HCT116 (cell line): ENCODE data around the gene LRBA. TPM values are rescaled to one million over a fixed set of nuclear protein-coding genes. Genes with fewer than 3 reads are reported as not detected.

Experiments used
- ATAC-seq: fragments of 200-7000 bp; cut with Tn5 transposase; 2 replicates; pipeline ENCODE4 v1.9.1; 2020; ENCODE audit warnings: mild to moderate bottlenecking, moderate library complexity
- BruUV-seq: library from RNA; stranded (reverse); fragments of 400-500 nt; replicated peaks from 2 replicates; lab custom pipeline; 2021; lab: Mats Ljungman, UMichigan
- CTCF ChIA-PET: fragments of 300-600 bp; sonication (Branson Sonifier 250); formaldehyde crosslinking; loops from one replicate; lab custom pipeline; 2021; ENCODE audit warnings: antibody characterized with exemption; lab: Charles Lee
- POLR2A ChIA-PET: fragments of 300-600, 350-600 bp; sonication (Branson Sonifier 250); formaldehyde crosslinking; loops from one replicate; lab custom pipeline; 2021; ENCODE audit warnings: antibody characterized with exemption; lab: Charles Lee
- RAD21 ChIA-PET, 2 experiments: fragments of 300-600 bp; sonication (Branson Sonifier 250); formaldehyde crosslinking; loops; one replicate each; lab custom pipeline; 2023; ENCODE audit warnings: low total read pairs in 2 of 2; ENCODE audit not compliant: uncharacterized antibody in 2 of 2, unreplicated experiment in 2 of 2, low non-redundant PET in 1 of 2; lab: Charles Lee
- DNase-seq: peaks from one replicate; pipeline ENCODE4 v3.0.0-alpha.2; 2010; ENCODE audit warnings: low read depth, low spot score
- H2AFZ ChIP-seq: fragments of 200-600 bp; shearing (Covaris generic), sonication (generic); 2 replicates; pipeline ENCODE4 v1.6.1; 2017; ENCODE audit warnings: low read depth, mixed run types, mixed read lengths, antibody characterized with exemption, low read length; ENCODE audit not compliant: poor library complexity, severe bottlenecking
- H3K27ac ChIP-seq: 2 replicates; pipeline ENCODE4 v1.5.1; 2012; ENCODE audit warnings: low read depth, low read length
- H3K27me3 ChIP-seq: fragments of 200-600 bp; sonication (generic); 2 replicates; pipeline ENCODE4 v1.6.1; 2016; ENCODE audit warnings: mixed run types, low read length, mixed read lengths; ENCODE audit not compliant: insufficient read depth
- H3K36me3 ChIP-seq, 2 experiments: fragments of 200-500 bp in 1 of 2; fragments of 200-600 bp in 1 of 2; sonication (Bioruptor generic) in 1 of 2; sonication (generic) in 1 of 2; 2 replicates each; pipeline versions ENCODE4 v1.5.1 to v1.6.1; 2014 to 2016; ENCODE audit warnings: low read length in 2 of 2, inconsistent platforms in 1 of 2, mixed read lengths in 1 of 2, mixed run types in 1 of 2; ENCODE audit not compliant: insufficient read depth in 2 of 2, control insufficient read depth in 1 of 2
- H3K4me1 ChIP-seq, 2 experiments: fragments of 200-600 bp in 1 of 2; sonication (generic) in 1 of 2; 2 replicates each; pipeline versions ENCODE4 v1.5.1 to v1.6.1; 2012 to 2017; ENCODE audit warnings: low read length in 2 of 2, inconsistent platforms in 1 of 2, mild to moderate bottlenecking in 1 of 2, mixed read lengths in 1 of 2, mixed run types in 1 of 2, moderate library complexity in 1 of 2; ENCODE audit not compliant: insufficient read depth in 2 of 2, control insufficient read depth in 1 of 2
- H3K4me2 ChIP-seq: fragments of 200-600 bp; sonication (generic); 2 replicates; pipeline ENCODE4 v1.6.1; 2017; ENCODE audit warnings: mixed run types, low read length, mixed read lengths
- H3K4me3 ChIP-seq, 2 experiments: fragments of 200-600 bp in 1 of 2; sonication (generic) in 1 of 2; replicated peaks in 1 of 2; 2 replicates each; pipeline ENCODE4 v1.5.1; 2011 to 2016; ENCODE audit warnings: low read length in 2 of 2, control low read depth in 1 of 2, low read depth in 1 of 2, mild to moderate bottlenecking in 1 of 2, mixed read lengths in 1 of 2, mixed run types in 1 of 2
- H3K79me2 ChIP-seq: fragments of 200-600 bp; sonication (generic); 2 replicates; pipeline ENCODE4 v1.6.1; 2017; ENCODE audit warnings: mild to moderate bottlenecking, mixed run types, low read length, moderate library complexity, mixed read lengths; ENCODE audit not compliant: insufficient read depth
- H3K9ac ChIP-seq: fragments of 200-600 bp; sonication (generic); 2 replicates; pipeline ENCODE4 v1.6.1; 2016; ENCODE audit warnings: low read length, mixed read lengths
- H3K9me2 ChIP-seq: fragments of 200-600 bp; sonication (generic), shearing (Covaris generic); 2 replicates; pipeline ENCODE4 v1.6.1; 2017; ENCODE audit warnings: mixed run types, mild to moderate bottlenecking, moderate library complexity; ENCODE audit not compliant: insufficient read depth
- H3K9me3 ChIP-seq, 2 experiments: fragments of 200-500 bp in 1 of 2; fragments of 200-600 bp in 1 of 2; sonication (Bioruptor generic) in 1 of 2; sonication (generic) in 1 of 2; 2 replicates each; pipeline ENCODE4 v1.6.1; 2014 to 2017; ENCODE audit warnings: low read length in 2 of 2, mixed read lengths in 2 of 2, inconsistent platforms in 1 of 2, low read depth in 1 of 2, mild to moderate bottlenecking in 1 of 2, mixed run types in 1 of 2, moderate library complexity in 1 of 2; ENCODE audit not compliant: control insufficient read depth in 1 of 2, insufficient read depth in 1 of 2
- H4K20me1 ChIP-seq: fragments of 200-600 bp; sonication (generic), shearing (Covaris generic); 2 replicates; pipeline ENCODE4 v1.6.1; 2017; ENCODE audit warnings: mixed run types, mild to moderate bottlenecking, moderate library complexity; ENCODE audit not compliant: insufficient read depth
- CBX3 ChIP-seq: IDR thresholded peaks from 2 replicates; pipeline ENCODE4 v1.6.1; 2012; ENCODE audit warnings: low read depth
- CEBPB ChIP-seq: IDR thresholded peaks from 2 replicates; pipeline ENCODE4 v1.6.1; 2012; ENCODE audit warnings: low read depth
- CTCF ChIP-seq, 3 experiments: fragments of 200-600 bp in 1 of 3; sonication (generic) in 1 of 3; IDR thresholded peaks in 2 of 3; conservative IDR thresholded peaks in 1 of 3; 2 replicates each; pipeline ENCODE4 v1.5.1; 2012 to 2017; ENCODE audit warnings: low read depth in 2 of 3, low read length in 2 of 3, antibody characterized with exemption in 1 of 3, borderline replicate concordance in 1 of 3, control low read depth in 1 of 3, mild to moderate bottlenecking in 1 of 3, mixed read lengths in 1 of 3, mixed run types in 1 of 3, moderate library complexity in 1 of 3; ENCODE audit not compliant: insufficient read depth in 1 of 3
- EGR1 ChIP-seq: IDR thresholded peaks from 2 replicates; pipeline ENCODE4 v1.6.1; 2012; ENCODE audit warnings: low read depth
- ELF1 ChIP-seq: IDR thresholded peaks from 2 replicates; pipeline ENCODE4 v1.6.1; 2012; ENCODE audit warnings: low read depth, borderline replicate concordance
- EZH2phosphoT487 ChIP-seq: fragments of 200-600 bp; IDR thresholded peaks from 2 replicates; pipeline ENCODE4 v1.6.1; 2018; ENCODE audit warnings: antibody characterized with exemption, borderline replicate concordance
- FOSL1 ChIP-seq: IDR thresholded peaks from 2 replicates; pipeline ENCODE4 v1.6.1; 2012; ENCODE audit warnings: low read depth
- POLR2A ChIP-seq: IDR thresholded peaks from 2 replicates; pipeline ENCODE4 v1.7.0; 2011; ENCODE audit warnings: borderline replicate concordance; ENCODE audit not compliant: insufficient read depth, insufficient read length; ENCODE audit errors: extremely low read depth
- POLR2AphosphoS5 ChIP-seq: IDR thresholded peaks from 2 replicates; pipeline ENCODE4 v1.6.1; 2011; ENCODE audit warnings: mild to moderate bottlenecking, low read depth, low read length, moderate library complexity
- TCF7L2 ChIP-seq: IDR thresholded peaks from 2 replicates; pipeline ENCODE4 v1.7.0; 2011; ENCODE audit warnings: borderline replicate concordance, inconsistent platforms; ENCODE audit not compliant: insufficient read depth, insufficient read length; ENCODE audit errors: extremely low read depth
- ZFX ChIP-seq: fragments of 450-650 bp; IDR thresholded peaks from 2 replicates; pipeline ENCODE4 v1.6.1; 2017
- ZNF274 ChIP-seq: fragments of 200-500 bp; sonication (Bioruptor generic); IDR thresholded peaks from 2 replicates; pipeline ENCODE4 v1.6.1; 2014; ENCODE audit warnings: mild to moderate bottlenecking, low read depth, low read length, inconsistent platforms
- intact Hi-C: fragments of 100-400 bp; cut with micrococcal nuclease; formaldehyde crosslinking; loops from 2 replicates; pipeline ENCODE4 v1.10.0; 2022
- total RNA-seq: library from RNA; stranded (reverse); gene quantifications from one replicate; pipeline ENCODE4 v1.2.1, GENCODE V29; 2021; ENCODE audit not compliant: unreplicated experiment

LRBA gene
- total RNA-seq, 1 experiment from 2014 or later = 79.8 TPM

GRCh38 chr4:150746156-150746555 lies 268.9 kb downstream of the LRBA start:
- Histone ChIP-seq H2AFZ (no peak overlapping the region), H3K27me3 (no peaks in the 10 kb centered on the region), H3K9ac (no peak overlapping the region), H3K36me3 (no peaks in the 10 kb centered on the region), H3K9me2 (no peaks in the 10 kb centered on the region), H3K4me2 (no peak overlapping the region), H3K27ac (no peak overlapping the region), H3K4me3 (no peak overlapping the region), H4K20me1 (no peaks in the 10 kb centered on the region), H3K4me1 (peaks cover 27 to 39% of the 10 kb centered on the region in 2 experiments), H3K9me3 (no peaks in the 10 kb centered on the region), H3K79me2 (0 out of 2 replicates have a peak, but pooled peaks cover 3% of the 10 kb centered on the region)
- ChIA-PET CTCF (no interaction called here), RAD21 (no interaction called here), POLR2A (no interaction called here)
- ATAC-seq (no peak), DNase-seq (no peak)
- BruUV-seq = no TSS peak
- TF ChIP-seq FOSL1 = no peak
- TF ChIP-seq POLR2AphosphoS5 = no peak
- no peak for TF ChIP-seq EGR1
- no peak for TF ChIP-seq ZFX
- no peak for TF ChIP-seq CBX3
- TF ChIP-seq ELF1 = no peak
- no peak for TF ChIP-seq TCF7L2
- no peak for TF ChIP-seq CTCF (IDR thresholded peaks at IDR 0.05 in 2 of 3, conservative IDR thresholded peaks at IDR 0.05 in 1 of 3; ENCODE audit: borderline replicate concordance in 1 of 3, insufficient read depth in 1 of 3, low read depth in 2 of 3, low read length in 2 of 3)
- TF ChIP-seq ZNF274 = no peak
- no peak for TF ChIP-seq POLR2A
- TF ChIP-seq CEBPB = no peak
- TF ChIP-seq EZH2phosphoT487 = no peak
- intact Hi-C loops = no loop called here
